ENCODE results near the gene ACIN1. TPM values are rescaled to one million over a fixed set of nuclear protein-coding genes. Genes with fewer than 3 reads are reported as not detected.

ACIN1 gene
- total and polyA plus RNA-seq, 2 of the 13 experiments (the other 11 are each of a cell fraction or from before 2014, with no cell fraction given), result 165 to 183 TPM

DNA sequence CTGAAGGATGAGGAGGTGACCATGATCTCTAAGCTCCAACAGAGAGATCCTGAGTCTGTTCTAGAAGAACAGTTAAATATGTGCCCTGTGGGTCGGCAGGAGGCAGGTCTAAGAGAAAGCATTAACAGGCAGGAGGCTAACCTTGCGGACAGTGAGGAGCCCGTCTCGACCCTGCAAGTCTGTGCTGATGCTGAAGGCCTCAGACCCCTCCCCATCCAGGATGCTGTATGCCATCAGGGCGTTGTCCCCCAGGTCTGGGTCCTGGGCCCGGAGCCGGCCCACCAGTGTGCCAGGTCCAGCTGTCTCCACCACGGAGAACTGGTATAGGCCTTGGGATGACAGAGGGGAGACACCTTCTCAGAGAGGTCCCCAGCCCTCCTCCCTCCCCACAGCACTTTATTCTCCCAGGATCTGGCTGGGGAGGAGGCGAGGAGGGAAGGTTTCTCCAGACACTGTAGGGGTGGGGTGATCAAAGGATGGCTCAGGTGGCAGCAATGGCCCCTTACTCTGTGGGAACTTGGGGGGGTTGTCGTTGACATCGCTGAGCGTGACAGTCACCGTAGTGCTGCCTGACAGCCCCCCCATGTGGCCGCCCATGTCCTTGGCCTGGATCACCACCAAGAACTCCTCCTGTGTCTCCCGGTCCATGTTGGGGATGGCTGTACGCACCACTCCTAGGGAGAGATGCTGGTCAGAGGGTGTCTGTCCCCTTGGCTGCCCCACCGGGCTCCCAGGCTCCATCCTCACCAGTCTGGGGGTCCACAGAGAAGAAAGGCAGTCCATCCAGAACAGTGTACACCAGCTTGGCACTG is 40.7 kb downstream of the ACIN1 start (continued):
- TF ChIP-seq, protein P1, sequence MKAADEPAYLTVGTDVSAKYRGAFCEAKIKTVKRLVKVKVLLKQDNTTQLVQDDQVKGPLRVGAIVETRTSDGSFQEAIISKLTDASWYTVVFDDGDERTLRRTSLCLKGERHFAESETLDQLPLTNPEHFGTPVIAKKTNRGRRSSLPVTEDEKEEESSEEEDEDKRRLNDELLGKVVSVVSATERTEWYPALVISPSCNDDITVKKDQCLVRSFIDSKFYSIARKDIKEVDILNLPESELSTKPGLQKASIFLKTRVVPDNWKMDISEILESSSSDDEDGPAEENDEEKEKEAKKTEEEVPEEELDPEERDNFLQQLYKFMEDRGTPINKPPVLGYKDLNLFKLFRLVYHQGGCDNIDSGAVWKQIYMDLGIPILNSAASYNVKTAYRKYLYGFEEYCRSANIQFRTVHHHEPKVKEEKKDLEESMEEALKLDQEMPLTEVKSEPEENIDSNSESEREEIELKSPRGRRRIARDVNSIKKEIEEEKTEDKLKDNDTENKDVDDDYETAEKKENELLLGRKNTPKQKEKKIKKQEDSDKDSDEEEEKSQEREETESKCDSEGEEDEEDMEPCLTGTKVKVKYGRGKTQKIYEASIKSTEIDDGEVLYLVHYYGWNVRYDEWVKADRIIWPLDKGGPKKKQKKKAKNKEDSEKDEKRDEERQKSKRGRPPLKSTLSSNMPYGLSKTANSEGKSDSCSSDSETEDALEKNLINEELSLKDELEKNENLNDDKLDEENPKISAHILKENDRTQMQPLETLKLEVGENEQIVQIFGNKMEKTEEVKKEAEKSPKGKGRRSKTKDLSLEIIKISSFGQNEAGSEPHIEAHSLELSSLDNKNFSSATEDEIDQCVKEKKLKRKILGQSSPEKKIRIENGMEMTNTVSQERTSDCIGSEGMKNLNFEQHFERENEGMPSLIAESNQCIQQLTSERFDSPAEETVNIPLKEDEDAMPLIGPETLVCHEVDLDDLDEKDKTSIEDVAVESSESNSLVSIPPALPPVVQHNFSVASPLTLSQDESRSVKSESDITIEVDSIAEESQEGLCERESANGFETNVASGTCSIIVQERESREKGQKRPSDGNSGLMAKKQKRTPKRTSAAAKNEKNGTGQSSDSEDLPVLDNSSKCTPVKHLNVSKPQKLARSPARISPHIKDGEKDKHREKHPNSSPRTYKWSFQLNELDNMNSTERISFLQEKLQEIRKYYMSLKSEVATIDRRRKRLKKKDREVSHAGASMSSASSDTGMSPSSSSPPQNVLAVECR (CRISPR knock-in tag; IDR thresholded peaks at IDR 0.05; ENCODE audit: borderline replicate concordance), result peak; percentile 61
- TF ChIP-seq, protein P2, sequence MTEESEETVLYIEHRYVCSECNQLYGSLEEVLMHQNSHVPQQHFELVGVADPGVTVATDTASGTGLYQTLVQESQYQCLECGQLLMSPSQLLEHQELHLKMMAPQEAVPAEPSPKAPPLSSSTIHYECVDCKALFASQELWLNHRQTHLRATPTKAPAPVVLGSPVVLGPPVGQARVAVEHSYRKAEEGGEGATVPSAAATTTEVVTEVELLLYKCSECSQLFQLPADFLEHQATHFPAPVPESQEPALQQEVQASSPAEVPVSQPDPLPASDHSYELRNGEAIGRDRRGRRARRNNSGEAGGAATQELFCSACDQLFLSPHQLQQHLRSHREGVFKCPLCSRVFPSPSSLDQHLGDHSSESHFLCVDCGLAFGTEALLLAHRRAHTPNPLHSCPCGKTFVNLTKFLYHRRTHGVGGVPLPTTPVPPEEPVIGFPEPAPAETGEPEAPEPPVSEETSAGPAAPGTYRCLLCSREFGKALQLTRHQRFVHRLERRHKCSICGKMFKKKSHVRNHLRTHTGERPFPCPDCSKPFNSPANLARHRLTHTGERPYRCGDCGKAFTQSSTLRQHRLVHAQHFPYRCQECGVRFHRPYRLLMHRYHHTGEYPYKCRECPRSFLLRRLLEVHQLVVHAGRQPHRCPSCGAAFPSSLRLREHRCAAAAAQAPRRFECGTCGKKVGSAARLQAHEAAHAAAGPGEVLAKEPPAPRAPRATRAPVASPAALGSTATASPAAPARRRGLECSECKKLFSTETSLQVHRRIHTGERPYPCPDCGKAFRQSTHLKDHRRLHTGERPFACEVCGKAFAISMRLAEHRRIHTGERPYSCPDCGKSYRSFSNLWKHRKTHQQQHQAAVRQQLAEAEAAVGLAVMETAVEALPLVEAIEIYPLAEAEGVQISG (CRISPR knock-in tag; IDR thresholded peaks at IDR 0.05), result peak; percentile 32; the same call in 1 of the 2 replicates
- TF ChIP-seq, protein P3, sequence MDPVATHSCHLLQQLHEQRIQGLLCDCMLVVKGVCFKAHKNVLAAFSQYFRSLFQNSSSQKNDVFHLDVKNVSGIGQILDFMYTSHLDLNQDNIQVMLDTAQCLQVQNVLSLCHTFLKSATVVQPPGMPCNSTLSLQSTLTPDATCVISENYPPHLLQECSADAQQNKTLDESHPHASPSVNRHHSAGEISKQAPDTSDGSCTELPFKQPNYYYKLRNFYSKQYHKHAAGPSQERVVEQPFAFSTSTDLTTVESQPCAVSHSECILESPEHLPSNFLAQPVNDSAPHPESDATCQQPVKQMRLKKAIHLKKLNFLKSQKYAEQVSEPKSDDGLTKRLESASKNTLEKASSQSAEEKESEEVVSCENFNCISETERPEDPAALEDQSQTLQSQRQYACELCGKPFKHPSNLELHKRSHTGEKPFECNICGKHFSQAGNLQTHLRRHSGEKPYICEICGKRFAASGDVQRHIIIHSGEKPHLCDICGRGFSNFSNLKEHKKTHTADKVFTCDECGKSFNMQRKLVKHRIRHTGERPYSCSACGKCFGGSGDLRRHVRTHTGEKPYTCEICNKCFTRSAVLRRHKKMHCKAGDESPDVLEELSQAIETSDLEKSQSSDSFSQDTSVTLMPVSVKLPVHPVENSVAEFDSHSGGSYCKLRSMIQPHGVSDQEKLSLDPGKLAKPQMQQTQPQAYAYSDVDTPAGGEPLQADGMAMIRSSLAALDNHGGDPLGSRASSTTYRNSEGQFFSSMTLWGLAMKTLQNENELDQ (CRISPR knock-in tag; IDR thresholded peaks at IDR 0.05; ENCODE audit: borderline replicate concordance), result no peak
- 0 out of 2 replicates have a peak, but pooled peaks have one; percentile 40 for TF ChIP-seq ARHGAP35 (CRISPR knock-in tag; IDR thresholded peaks at IDR 0.05; ENCODE audit: borderline replicate concordance)
- TF ChIP-seq, protein P4, sequence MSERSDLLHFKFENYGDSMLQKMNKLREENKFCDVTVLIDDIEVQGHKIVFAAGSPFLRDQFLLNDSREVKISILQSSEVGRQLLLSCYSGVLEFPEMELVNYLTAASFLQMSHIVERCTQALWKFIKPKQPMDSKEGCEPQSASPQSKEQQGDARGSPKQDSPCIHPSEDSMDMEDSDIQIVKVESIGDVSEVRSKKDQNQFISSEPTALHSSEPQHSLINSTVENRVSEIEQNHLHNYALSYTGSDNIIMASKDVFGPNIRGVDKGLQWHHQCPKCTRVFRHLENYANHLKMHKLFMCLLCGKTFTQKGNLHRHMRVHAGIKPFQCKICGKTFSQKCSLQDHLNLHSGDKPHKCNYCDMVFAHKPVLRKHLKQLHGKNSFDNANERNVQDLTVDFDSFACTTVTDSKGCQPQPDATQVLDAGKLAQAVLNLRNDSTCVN (CRISPR knock-in tag; IDR thresholded peaks at IDR 0.05; ENCODE audit: borderline replicate concordance), result no peak
- TF ChIP-seq MXD4 (CRISPR knock-in tag; IDR thresholded peaks at IDR 0.05), result peak; percentile 29; the same call in 1 of the 2 replicates
- TF ChIP-seq ZNF138 (CRISPR knock-in tag; IDR thresholded peaks at IDR 0.05; ENCODE audit: low read depth), result no peak
- no peak for TF ChIP-seq HNF4G (IDR thresholded peaks at IDR 0.05; ENCODE audit: borderline replicate concordance, low read depth, low read length)
- TF ChIP-seq HNF4G (CRISPR knock-in tag; IDR thresholded peaks at IDR 0.05; ENCODE audit: borderline replicate concordance, low read depth), result no peak
- TF ChIP-seq YY1 (IDR thresholded peaks at IDR 0.05; ENCODE audit: insufficient read depth, insufficient replicate concordance, low read depth, low read length), result peak; percentile 26
- TF ChIP-seq, protein P5, sequence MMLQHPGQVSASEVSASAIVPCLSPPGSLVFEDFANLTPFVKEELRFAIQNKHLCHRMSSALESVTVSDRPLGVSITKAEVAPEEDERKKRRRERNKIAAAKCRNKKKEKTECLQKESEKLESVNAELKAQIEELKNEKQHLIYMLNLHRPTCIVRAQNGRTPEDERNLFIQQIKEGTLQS (CRISPR knock-in tag; IDR thresholded peaks at IDR 0.05), result no peak
- TF ChIP-seq, protein P6, sequence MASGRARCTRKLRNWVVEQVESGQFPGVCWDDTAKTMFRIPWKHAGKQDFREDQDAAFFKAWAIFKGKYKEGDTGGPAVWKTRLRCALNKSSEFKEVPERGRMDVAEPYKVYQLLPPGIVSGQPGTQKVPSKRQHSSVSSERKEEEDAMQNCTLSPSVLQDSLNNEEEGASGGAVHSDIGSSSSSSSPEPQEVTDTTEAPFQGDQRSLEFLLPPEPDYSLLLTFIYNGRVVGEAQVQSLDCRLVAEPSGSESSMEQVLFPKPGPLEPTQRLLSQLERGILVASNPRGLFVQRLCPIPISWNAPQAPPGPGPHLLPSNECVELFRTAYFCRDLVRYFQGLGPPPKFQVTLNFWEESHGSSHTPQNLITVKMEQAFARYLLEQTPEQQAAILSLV (CRISPR knock-in tag; IDR thresholded peaks at IDR 0.05; ENCODE audit: borderline replicate concordance), result no peak
- peak; percentile 19 for TF ChIP-seq TEAD3 (CRISPR knock-in tag; optimal IDR thresholded peaks at IDR 0.05; ENCODE audit: borderline replicate concordance)
- TF ChIP-seq EHMT2 (IDR thresholded peaks at IDR 0.05; ENCODE audit: borderline replicate concordance, low read depth, low read length), result no peak
- TF ChIP-seq ZNF274 (CRISPR knock-in tag; IDR thresholded peaks at IDR 0.05), result no peak

Measured in HepG2 (cell line).